HepG2 (cell line): Measurements from ENCODE around the gene WFDC1. TPM values are rescaled to one million over a fixed set of nuclear protein-coding genes. Genes with fewer than 3 reads are reported as not detected.

ENCODE experiments used
- ATAC-seq: fragments of 200-7000 bp; cut with Tn5 transposase; 3 replicates; pipeline ENCODE4 v1.9.1; 2020; ENCODE audit warnings: mild to moderate bottlenecking, moderate library complexity
- BruUV-seq: library from RNA; stranded (reverse); fragments of 400-500 nt; replicated peaks from 2 replicates; lab custom pipeline; 2021; lab: Mats Ljungman, UMichigan
- CTCF ChIA-PET: fragments of 300-600 bp; formaldehyde crosslinking; extraction: SDS; loops from one replicate; lab custom pipeline; 2021; ENCODE audit warnings: low total read pairs, inconsistent platforms, low intra/inter-chr PET ratio; lab: Yijun Ruan, JAX
- POLR2A ChIA-PET: fragments of 350-600 bp; sonication (Branson Sonifier 250); formaldehyde crosslinking; loops from one replicate; lab custom pipeline; 2020; ENCODE audit warnings: antibody characterized with exemption, inconsistent platforms; lab: Yijun Ruan, JAX
- DNase-seq: peaks from one replicate; pipeline ENCODE4 v3.0.0-alpha.2; 2015; ENCODE audit warnings: low spot score
- FAIRE-seq: peaks from 3 replicates; lab custom pipeline; 2011; peaks lifted over from hg19 to GRCh38; lab: Jason Lieb, UNC
- H2AFZ ChIP-seq: one replicate; pipeline ENCODE4 v1.6.1; 2011; ENCODE audit warnings: low read length, inconsistent platforms
- H3K27ac ChIP-seq: fragments of 300-600 bp; 3 replicates; pipeline ENCODE4 v1.8.0; 2011; ENCODE audit warnings: mixed run types, mild to moderate bottlenecking, mixed read lengths, low read length, inconsistent platforms; ENCODE audit not compliant: insufficient read depth; ENCODE audit errors: extremely low read length
- H3K27me3 ChIP-seq, 2 experiments: fragments of 200-600 bp in 1 of 2; 2 replicates in 1 of 2; 3 replicates in 1 of 2; pipeline versions ENCODE4 v1.6.0 to v1.8.0; 2011; ENCODE audit warnings: low read length in 2 of 2, mild to moderate bottlenecking in 2 of 2, moderate library complexity in 2 of 2, inconsistent platforms in 1 of 2; ENCODE audit not compliant: insufficient read depth in 2 of 2, control insufficient read depth in 1 of 2
- H3K36me3 ChIP-seq, 2 experiments: fragments of 200-600 bp in 1 of 2; replicated peaks in 1 of 2; 2 replicates in 1 of 2; 3 replicates in 1 of 2; pipeline versions ENCODE4 v1.5.1 to v1.8.0; 2011; ENCODE audit warnings: low read length in 2 of 2, inconsistent platforms in 1 of 2; ENCODE audit not compliant: insufficient read depth in 2 of 2, control insufficient read depth in 1 of 2
- H3K4me1 ChIP-seq: 2 replicates; pipeline ENCODE4 v1.5.1; 2012; ENCODE audit warnings: low read length, inconsistent platforms; ENCODE audit not compliant: insufficient read depth
- H3K4me2 ChIP-seq: 2 replicates; pipeline ENCODE4 v1.6.0; 2011; ENCODE audit warnings: low read depth, low read length, inconsistent platforms
- H3K4me3 ChIP-seq, 3 experiments: fragments of 200-600 bp in 1 of 3; sonication (generic), shearing (Covaris generic) in 1 of 3; replicated peaks in 1 of 3; 2 replicates each; pipeline ENCODE4 v1.5.1; 2011 to 2016; ENCODE audit warnings: low read length in 3 of 3, inconsistent platforms in 2 of 3, low read depth in 2 of 3, mild to moderate bottlenecking in 2 of 3, control low read depth in 1 of 3, mixed read lengths in 1 of 3; ENCODE audit not compliant: insufficient read depth in 1 of 3
- H3K79me2 ChIP-seq: one replicate; pipeline ENCODE4 v1.6.1; 2011; ENCODE audit warnings: low read length, inconsistent platforms; ENCODE audit not compliant: insufficient read depth
- H3K9ac ChIP-seq: 2 replicates; pipeline ENCODE4 v1.6.0; 2011; ENCODE audit warnings: mild to moderate bottlenecking, low read depth, low read length, inconsistent platforms; ENCODE audit not compliant: insufficient read depth
- H3K9me3 ChIP-seq: 2 replicates; pipeline ENCODE4 v1.5.1; 2012; ENCODE audit warnings: mild to moderate bottlenecking, low read length
- H4K20me1 ChIP-seq: 2 replicates; pipeline ENCODE4 v1.6.0; 2011; ENCODE audit warnings: inconsistent platforms, mild to moderate bottlenecking, low read length, moderate library complexity; ENCODE audit not compliant: insufficient read depth
- ARID3A ChIP-seq: IDR thresholded peaks from 2 replicates; pipeline ENCODE4 v1.6.1; 2012; ENCODE audit warnings: low read depth, low read length, improper control_type of control experiment
- CREB1 ChIP-seq, 2 experiments: fragments of 450-650 bp in 1 of 2; IDR thresholded peaks; 2 replicates each; pipeline ENCODE4 v1.6.1; 2016 to 2017; ENCODE audit warnings: control low read depth in 1 of 2, mild to moderate bottlenecking in 1 of 2, missing compliant biosample characterization in 1 of 2, missing genetic modification characterization in 1 of 2
- DDIT3 ChIP-seq: sonication (generic); formaldehyde crosslinking; IDR thresholded peaks from 2 replicates; pipeline ENCODE4 v1.4.0; 2020; ENCODE audit warnings: mild to moderate bottlenecking, missing genetic modification reagents
- NFE2L1 ChIP-seq: sonication (generic); formaldehyde crosslinking; IDR thresholded peaks from 2 replicates; pipeline ENCODE4 v1.4.0; 2020; ENCODE audit warnings: missing genetic modification reagents, mild to moderate bottlenecking, borderline replicate concordance
- SETDB1 ChIP-seq: sonication (generic); formaldehyde crosslinking; IDR thresholded peaks from 2 replicates; pipeline ENCODE4 v1.5.1; 2020; ENCODE audit warnings: missing genetic modification reagents, mild to moderate bottlenecking, borderline replicate concordance
- SMYD3 ChIP-seq: sonication (generic); formaldehyde crosslinking; IDR thresholded peaks from 2 replicates; pipeline ENCODE4 v1.8.1; 2023; ENCODE audit warnings: mild to moderate bottlenecking, missing genetic modification reagents
- ZNF10 ChIP-seq: sonication (generic); formaldehyde crosslinking; IDR thresholded peaks from 2 replicates; pipeline ENCODE4 v1.4.0; 2020; ENCODE audit warnings: mild to moderate bottlenecking, low read depth, missing genetic modification reagents, borderline replicate concordance
- ZNF124 ChIP-seq: sonication (generic); formaldehyde crosslinking; IDR thresholded peaks from 2 replicates; pipeline ENCODE4 v1.4.0; 2020; ENCODE audit warnings: missing genetic modification reagents
- ZNF326 ChIP-seq: sonication (generic); formaldehyde crosslinking; IDR thresholded peaks from 2 replicates; pipeline ENCODE4 v1.4.0; 2020; ENCODE audit warnings: missing genetic modification reagents, borderline replicate concordance
- ZNF331 ChIP-seq: sonication (generic); formaldehyde crosslinking; IDR thresholded peaks from 2 replicates; pipeline ENCODE4 v1.4.0; 2020; ENCODE audit warnings: missing genetic modification reagents
- ZNF607 ChIP-seq: sonication (generic); formaldehyde crosslinking; IDR thresholded peaks from 2 replicates; pipeline ENCODE4 v1.5.1; 2020; ENCODE audit warnings: missing genetic modification reagents, mild to moderate bottlenecking, borderline replicate concordance
- ZNF781 ChIP-seq: sonication (generic); formaldehyde crosslinking; IDR thresholded peaks from 2 replicates; pipeline ENCODE4 v1.5.1; 2020; ENCODE audit warnings: borderline replicate concordance, mild to moderate bottlenecking, missing genetic modification reagents; ENCODE audit errors: not compliant biosample characterization
- WGBS: methylation state at CpG from one replicate; pipeline ENCODE4 v1.1.6; 2017; ENCODE audit warnings: low lambda C conversion rate; 5-methylcytosine and 5-hydroxymethylcytosine counted together
- in situ Hi-C: cut with HindIII; loops from 2 replicates; pipeline ENCODE4 v1.10.0; 2017; ENCODE audit warnings: low pct_unique_long_range_greater_than_20kb; ENCODE audit not compliant: extremely low pct_ligation_motif_present
- intact Hi-C: fragments of 100-400 bp; cut with micrococcal nuclease; formaldehyde crosslinking; loops from one replicate; pipeline ENCODE4 v1.10.0; 2022; ENCODE audit not compliant: unreplicated experiment
- polyA plus RNA-seq, 8 experiments: library from polyadenylated mRNA; depleted of rRNA in 3 of 8; stranded (reverse) in 7 of 8; unstranded in 1 of 8; fragments of >200 nt; fragmentation: Illumina TruSeq in 4 of 8; extraction: Trizol in 4 of 8; gene quantifications; 2 replicates each; pipeline versions ENCODE4 v1.2.1 to v1.2.3, GENCODE V29; 2011 to 2016; ENCODE audit warnings: low read depth in 4 of 8, missing spikeins in 1 of 8, mixed read lengths in 1 of 8; ENCODE audit not compliant: insufficient read depth in 1 of 8
- total RNA-seq, 5 experiments: library from RNA; depleted of rRNA; stranded (reverse); fragments of >200 nt; fragmentation: Illumina TruSeq; extraction: Trizol; gene quantifications; 2 replicates each; pipeline ENCODE4 v1.2.3, GENCODE V29; 2016; ENCODE audit warnings: low read depth in 1 of 5
- TF ChIP-seq, protein P1 (sequence below): sonication (generic); formaldehyde crosslinking; IDR thresholded peaks from 2 replicates; pipeline ENCODE4 v1.4.0; 2020; ENCODE audit warnings: missing genetic modification reagents
- TF ChIP-seq, protein P2 (sequence below): sonication (generic); formaldehyde crosslinking; IDR thresholded peaks from 2 replicates; pipeline ENCODE4 v1.4.0; 2020; ENCODE audit warnings: low read depth, missing genetic modification reagents

Gene WFDC1
- total and polyA plus RNA-seq, 2 of the 13 experiments (the other 11 are each of a cell fraction or from before 2014, with no cell fraction given), result not detected

- TF ChIP-seq ZNF124 (CRISPR knock-in tag) (no peak), ZNF10 (CRISPR knock-in tag) (no peak), SMYD3 (CRISPR knock-in tag) (no peak), ZNF331 (no peak)
Measured at GRCh38 chr16:84359326-84359725, 64.6 kb downstream of the WFDC1 start (continued).

GRCh38 chr16:84360170-84360569 lies 65.5 kb downstream of the WFDC1 start:
- WGBS, result 57% methylated on average over 15 of the region's 15 CpGs
- Histone ChIP-seq H3K36me3 (no peaks in the 10 kb centered on the region), H3K9ac (no peak overlapping the region), H2AFZ (no peak overlapping the region), H3K4me1 (peaks cover 46% of the 10 kb centered on the region), H3K4me2 (no peak overlapping the region), H3K9me3 (no peaks in the 10 kb centered on the region), H3K27me3 (peaks cover 0 to 29% of the 10 kb centered on the region in 2 experiments; a peak in 3 of 5 replicates), H4K20me1 (no peaks in the 10 kb centered on the region; the same call in 1 of the 2 replicates), H3K4me3 (no peak overlapping the region), H3K79me2 (no peaks in the 10 kb centered on the region), H3K27ac (no peak overlapping the region)
- ChIA-PET POLR2A (no interaction called here), CTCF (no interaction called here)
- FAIRE-seq (no peak), DNase-seq (no peak), ATAC-seq (no peak)
- no peak for TF ChIP-seq ARID3A
- TF ChIP-seq DDIT3 (CRISPR knock-in tag), result no peak
- TF ChIP-seq, protein P1, sequence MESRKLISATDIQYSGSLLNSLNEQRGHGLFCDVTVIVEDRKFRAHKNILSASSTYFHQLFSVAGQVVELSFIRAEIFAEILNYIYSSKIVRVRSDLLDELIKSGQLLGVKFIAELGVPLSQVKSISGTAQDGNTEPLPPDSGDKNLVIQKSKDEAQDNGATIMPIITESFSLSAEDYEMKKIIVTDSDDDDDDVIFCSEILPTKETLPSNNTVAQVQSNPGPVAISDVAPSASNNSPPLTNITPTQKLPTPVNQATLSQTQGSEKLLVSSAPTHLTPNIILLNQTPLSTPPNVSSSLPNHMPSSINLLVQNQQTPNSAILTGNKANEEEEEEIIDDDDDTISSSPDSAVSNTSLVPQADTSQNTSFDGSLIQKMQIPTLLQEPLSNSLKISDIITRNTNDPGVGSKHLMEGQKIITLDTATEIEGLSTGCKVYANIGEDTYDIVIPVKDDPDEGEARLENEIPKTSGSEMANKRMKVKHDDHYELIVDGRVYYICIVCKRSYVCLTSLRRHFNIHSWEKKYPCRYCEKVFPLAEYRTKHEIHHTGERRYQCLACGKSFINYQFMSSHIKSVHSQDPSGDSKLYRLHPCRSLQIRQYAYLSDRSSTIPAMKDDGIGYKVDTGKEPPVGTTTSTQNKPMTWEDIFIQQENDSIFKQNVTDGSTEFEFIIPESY (CRISPR knock-in tag), result 0 out of 2 replicates have a peak, but pooled peaks have one; percentile 36
- TF ChIP-seq CREB1 (IDR thresholded peaks at IDR 0.05), result peak; percentile 8; the same call in 1 of the 2 replicates
- TF ChIP-seq CREB1 (CRISPR knock-in tag; IDR thresholded peaks at IDR 0.05), result no peak
- no peak for TF ChIP-seq ZNF607
- TF ChIP-seq ZNF781, result no peak
- TF ChIP-seq, protein P2, sequence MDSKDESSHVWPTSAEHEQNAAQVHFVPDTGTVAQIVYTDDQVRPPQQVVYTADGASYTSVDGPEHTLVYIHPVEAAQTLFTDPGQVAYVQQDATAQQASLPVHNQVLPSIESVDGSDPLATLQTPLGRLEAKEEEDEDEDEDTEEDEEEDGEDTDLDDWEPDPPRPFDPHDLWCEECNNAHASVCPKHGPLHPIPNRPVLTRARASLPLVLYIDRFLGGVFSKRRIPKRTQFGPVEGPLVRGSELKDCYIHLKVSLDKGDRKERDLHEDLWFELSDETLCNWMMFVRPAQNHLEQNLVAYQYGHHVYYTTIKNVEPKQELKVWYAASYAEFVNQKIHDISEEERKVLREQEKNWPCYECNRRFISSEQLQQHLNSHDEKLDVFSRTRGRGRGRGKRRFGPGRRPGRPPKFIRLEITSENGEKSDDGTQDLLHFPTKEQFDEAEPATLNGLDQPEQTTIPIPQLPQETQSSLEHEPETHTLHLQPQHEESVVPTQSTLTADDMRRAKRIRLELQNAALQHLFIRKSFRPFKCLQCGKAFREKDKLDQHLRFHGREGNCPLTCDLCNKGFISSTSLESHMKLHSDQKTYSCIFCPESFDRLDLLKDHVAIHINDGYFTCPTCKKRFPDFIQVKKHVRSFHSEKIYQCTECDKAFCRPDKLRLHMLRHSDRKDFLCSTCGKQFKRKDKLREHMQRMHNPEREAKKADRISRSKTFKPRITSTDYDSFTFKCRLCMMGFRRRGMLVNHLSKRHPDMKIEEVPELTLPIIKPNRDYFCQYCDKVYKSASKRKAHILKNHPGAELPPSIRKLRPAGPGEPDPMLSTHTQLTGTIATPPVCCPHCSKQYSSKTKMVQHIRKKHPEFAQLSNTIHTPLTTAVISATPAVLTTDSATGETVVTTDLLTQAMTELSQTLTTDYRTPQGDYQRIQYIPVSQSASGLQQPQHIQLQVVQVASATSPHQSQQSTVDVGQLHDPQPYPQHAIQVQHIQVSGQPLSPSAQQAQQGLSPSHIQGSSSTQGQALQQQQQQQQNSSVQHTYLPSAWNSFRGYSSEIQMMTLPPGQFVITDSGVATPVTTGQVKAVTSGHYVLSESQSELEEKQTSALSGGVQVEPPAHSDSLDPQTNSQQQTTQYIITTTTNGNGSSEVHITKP (CRISPR knock-in tag), result no peak
- TF ChIP-seq NFE2L1 (CRISPR knock-in tag), result no peak
- no peak for TF ChIP-seq SETDB1 (CRISPR knock-in tag)
- TF ChIP-seq ZNF326 (CRISPR knock-in tag), result no peak
- intact Hi-C loops (no loop called here), in situ Hi-C loops (no loop called here)
- BruUV-seq, result no TSS peak
